HG02623 (cell line): ENCODE measurements around the gene CPD.

ENCODE experiments used
- ATAC-seq: cut with Tn5 transposase; IDR thresholded peaks from one replicate; pipeline ENCODE4 v1.9.1; 2021; ENCODE audit warnings: moderate library complexity; ENCODE audit not compliant: unreplicated experiment

The CPD gene

DNA sequence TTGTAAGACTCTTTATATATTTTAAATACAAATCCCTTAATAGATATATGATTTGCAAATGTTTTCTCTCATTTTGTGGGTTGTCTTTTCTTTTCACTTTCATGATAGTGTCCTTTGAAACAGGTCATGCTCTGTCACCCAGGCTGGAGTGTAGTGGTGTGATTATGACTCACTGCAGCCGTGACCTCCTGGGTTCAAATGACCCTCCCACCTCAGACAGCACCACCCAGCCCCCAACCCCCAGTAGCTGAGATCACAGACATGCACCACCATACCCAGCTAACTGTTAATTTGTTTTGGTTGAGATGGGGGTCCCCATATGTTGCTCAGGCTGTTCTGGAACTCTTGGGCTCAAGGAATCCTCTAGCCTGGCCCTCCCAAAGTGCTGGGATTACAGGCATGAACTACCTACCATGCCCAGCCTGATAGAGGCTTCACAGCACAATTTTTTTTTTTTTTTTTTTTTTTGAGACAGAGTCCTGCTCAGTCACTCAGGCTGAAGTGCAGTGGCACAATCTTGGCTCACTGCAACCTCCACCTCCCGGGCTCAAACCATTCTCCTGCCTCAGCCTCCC, 26.4 kb upstream of the CPD start:
- no peak for ATAC-seq

DNA sequence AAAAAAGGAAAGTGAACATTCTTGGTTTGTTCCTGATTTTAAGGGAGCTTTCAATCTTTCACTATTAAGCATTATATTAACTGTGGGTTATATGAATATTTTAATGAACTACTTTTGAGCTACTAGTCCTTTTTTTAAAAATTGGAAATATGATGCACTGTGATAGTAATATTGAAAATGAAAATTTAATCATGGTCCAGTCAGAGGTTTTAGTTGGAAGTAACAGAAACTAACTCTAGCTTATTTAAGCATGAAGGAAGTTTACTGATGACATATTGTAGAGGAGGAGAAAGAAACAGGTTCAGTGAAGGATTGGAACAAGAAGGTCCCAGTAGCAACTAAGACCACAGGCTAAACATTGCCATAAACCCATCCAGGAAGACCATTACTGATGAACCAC, 24.0 kb upstream of the CPD start:
- no peak for ATAC-seq

DNA sequence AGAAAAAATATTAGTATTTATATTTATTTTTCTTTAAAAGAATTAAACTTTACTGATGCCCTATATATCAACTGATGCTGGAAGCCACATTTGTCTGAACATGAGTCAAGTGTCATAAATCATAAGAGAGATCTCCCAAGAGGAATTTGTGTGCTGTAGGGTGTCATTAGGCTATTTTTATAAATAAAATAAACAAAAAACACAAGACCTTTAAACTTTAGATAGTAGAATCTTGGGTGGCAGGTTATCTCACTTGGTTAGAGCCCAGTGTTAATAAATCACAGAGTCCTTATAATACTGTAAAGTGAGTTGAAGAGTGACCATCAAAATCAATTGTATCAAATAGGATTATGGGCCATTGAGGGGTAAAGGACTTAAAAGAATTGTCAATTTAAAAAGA, 21.3 kb upstream of the CPD start:
- no peak for ATAC-seq

GRCh38 chr17:30358055-30358760, 20.5 kb upstream of the CPD start:
- ATAC-seq: no peak

GRCh38 chr17:30360086-30360808, 18.5 kb upstream of the CPD start:
- ATAC-seq: no peak

DNA sequence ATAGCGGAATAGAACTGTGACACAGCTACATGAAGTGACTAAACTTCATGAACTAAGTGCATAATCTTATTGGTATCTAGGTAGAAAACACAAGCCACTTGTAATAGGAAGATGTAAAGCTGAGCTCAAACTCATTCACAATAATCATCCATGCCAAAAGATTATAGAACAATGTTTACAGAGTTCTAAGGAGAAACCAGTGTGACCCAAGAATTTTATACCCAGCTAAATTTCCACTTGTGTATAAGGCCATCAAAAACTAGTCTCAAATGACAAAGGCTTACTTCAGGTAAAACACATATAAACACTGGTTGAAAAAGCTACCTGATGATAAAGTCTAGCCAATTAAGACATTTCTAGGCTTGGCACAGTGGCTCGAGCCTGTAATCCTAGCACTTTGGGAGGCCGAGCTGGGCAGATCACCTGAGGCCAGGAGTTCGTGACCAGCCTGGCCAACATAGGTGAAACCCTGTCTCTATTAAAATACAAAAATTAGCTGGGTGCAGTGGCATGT, 16.9 kb upstream of the CPD start:
- no peak for ATAC-seq

DNA sequence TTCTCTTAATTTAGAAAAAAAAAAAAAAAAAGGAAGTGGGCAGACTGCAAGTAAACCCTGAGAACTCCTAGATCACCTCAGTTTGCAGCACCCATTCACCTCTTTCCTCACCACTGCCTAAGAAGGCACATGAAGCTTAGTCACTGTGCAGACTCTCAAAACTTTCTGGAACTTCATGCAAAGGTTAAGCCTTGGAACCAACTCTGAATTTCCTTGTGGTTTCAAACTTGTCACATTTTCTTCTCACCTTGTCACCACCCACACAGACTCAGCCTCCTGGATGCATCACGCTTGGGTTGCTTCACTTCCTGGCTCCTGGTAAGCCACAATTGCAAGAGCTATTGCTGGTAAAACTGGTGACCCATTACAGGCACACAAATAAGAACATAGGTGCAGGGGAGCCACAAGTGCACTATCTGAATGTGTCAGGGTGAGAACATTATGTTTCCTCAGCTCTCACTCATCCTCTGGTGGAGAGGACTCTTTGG, 15.0 kb upstream of the CPD start:
- ATAC-seq: peak; percentile 70

GRCh38 chr17:30366536-30366935, 12.2 kb upstream of the CPD start:
- no peak for ATAC-seq

DNA sequence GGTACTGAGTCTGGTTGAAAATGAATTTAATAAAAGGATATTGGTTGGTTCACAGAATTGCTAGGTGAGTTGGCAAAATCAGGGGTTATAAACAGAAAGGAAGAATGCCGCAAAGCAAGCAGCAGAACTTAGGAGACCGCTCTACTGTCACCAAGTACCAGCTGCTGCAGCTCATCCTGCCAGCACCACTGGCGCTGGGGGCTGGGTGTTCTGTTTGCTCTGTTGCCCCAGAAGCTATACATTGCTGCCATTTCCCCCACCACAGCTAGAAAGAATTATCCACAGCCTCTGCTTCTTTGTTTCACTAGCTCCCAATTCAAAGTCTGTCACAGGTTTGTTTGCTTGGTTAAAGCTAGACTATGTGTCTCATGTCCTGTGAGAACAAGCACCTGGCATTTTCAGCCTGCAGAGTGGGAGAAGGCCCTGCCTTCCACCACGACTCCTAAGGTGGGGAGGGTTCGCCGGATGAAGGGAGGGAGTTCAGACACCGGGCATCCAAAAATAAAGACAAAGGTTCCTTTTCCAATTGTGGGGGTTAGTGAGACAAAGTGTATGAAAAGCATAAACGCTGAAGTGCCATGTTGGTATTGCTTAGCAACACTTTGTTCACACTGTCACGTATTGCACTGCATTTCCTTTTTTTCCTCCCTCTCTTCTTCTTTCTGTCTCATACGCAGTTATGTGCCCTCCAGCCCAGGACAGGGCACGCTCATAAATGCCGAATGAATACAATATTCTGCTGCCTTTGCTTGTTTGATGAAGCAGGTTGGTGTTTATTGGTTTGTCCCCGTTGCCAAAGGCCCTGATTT, 9.6 kb upstream of the CPD start:
- no peak for ATAC-seq

DNA sequence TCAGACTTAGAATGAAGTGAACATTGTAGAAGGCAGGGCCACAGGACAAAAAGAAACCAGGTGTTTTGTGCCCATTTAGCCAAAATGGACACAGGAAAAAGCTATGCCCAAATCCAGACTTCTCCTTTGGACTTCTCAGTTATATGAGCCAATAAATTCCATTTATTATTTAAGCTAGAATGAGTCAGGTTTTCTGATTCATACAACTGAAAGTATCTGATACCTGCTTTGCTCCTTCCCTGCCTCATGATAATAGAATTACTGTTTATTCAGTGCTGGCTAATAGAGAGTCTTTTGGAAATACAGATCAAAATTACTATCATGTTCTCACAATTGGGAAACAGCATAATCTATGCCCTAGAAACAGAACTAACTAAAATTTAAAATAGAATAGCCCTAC, 8.7 kb upstream of the CPD start:
- ATAC-seq: no peak

GRCh38 chr17:30372755-30373154, 6.0 kb upstream of the CPD start:
- ATAC-seq: no peak

DNA sequence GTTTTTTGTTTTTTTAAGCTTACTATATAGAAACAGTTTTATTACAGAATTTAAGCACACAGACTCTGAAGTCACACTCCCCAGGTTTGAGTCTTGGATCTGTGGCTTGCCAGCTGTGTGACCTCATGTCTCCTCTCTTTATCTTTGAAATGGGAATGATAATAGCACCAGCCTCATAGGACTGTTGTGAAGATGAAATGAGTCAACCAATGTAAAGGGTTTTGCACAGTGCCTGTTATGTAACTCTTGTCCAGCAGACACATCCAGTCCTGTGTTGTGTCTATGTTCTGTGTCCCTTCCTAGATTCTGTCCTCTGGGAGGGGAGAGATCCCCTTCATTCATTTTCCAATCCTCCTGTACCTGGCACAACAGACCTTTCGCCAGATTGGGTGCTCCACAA, 3.1 kb upstream of the CPD start:
- no peak for ATAC-seq

DNA sequence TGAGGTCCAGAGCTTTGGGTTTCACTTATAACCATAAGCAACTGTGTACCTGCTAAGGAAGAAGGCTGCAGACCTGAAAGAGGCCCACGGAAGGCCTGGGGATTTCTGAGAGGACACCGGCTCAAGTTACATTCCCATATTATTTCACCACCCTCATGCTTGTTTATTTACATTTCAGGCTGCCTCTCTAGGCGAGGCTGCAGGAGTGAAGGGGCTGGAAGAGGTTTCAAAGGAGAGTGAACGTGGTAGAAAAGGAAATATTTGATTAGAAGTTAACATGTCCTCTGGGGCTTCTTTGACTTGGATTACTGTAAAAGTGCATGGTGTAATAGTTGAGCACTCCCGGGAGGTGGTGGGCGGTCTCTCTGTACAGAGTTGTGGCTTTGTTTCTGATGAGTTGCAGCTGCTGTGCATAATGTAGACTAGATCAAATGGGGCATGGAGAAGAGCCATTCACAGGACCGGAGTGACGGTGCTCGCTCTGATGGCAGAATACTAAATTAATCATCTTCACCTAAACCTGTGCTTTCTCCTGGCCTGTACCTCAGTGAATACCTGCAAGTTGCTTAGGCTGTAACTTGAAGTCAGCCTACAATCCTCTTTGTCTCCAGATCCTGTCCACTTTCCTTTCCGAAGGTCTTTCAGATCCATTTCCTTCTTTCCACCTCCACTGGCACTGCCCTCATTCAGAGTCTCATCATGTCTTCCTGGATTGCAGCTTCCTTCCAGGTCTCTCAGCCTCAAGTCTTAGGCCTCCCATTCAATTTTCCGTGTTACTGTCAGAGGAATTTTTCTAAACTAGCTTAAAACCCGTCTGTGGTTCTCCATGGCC, 1.9 kb upstream of the CPD start:
- no peak for ATAC-seq

DNA sequence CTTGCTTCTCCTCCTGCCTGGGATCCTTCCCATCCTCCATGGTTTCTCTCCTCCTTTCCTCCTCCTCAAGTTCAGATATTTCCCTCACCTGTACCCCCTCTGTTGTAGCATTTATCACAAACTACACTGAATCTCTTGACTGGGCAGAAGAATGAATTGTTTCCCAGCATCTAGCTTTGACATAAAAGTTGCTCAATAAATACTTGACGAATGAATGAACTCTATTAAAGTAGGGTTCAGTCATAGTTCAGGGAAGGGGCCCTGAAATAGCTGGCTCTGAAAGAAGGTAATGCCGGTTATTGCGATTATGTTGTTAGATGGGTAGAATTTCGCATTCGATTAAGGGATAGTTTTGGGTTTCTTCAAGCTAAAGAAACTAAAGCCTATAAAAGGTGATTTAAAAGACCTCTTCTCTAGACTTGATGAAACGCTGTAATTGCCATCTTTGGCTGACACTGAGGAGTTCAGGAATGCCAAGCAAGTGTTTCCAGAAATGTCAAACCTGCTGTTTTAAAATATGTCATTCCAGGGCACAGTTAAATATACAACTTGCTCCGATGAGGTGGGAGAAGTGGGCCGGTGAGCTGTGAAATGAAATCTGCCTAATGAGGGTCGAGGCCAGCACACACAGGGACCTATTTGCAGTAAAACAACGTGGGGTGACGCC, 1.0 kb upstream of the CPD start:
- ATAC-seq: no peak

- ATAC-seq: no peak
Measured at GRCh38 chr17:30378241-30378824, 394 bp upstream of the CPD start.

DNA sequence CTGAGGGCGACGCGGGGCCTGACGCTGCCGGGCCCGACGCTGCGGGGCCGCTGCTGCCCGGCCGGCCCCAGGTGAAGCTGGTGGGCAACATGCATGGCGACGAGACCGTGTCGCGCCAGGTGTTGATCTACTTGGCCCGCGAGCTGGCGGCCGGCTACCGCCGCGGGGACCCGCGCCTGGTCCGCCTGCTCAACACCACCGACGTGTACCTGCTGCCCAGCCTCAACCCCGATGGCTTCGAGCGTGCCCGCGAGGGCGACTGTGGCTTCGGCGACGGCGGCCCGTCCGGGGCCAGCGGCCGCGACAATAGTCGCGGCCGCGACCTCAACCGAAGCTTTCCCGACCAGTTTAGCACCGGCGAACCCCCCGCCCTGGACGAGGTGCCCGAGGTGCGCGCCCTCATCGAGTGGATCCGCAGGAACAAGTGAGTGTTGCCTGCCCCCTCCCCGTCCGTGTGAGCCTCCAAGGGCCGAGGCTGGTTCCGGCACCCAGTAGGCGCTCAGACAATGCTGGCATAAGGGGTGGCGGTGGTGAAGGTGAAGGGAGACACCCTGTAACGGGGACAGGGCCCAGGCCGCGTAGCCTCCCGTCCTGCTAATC, 676 bp downstream of the CPD start:
- peak; percentile 17 for ATAC-seq

DNA sequence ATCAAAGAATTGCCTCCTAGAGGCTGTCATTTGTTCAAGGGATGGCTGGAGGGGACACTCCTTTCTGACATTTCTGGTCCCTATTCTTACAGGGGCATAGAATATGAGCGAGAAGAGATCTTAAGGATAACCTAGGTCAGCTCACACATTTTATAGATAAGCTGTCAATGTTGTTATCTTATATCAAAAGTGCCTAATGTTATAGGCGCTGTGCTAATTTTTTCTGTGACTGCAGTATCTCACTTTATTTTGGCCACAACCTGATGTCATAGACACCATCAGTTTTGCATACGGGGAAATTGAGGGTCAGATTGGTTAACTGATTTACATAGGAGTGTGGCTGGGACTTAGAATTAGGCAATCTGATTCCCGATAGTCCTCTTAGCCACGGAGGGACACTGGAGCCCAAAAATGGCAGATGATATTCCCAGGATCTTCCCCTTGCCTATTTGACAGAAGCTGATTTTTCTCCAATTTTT, 1.2 kb downstream of the CPD start:
- no peak for ATAC-seq

DNA sequence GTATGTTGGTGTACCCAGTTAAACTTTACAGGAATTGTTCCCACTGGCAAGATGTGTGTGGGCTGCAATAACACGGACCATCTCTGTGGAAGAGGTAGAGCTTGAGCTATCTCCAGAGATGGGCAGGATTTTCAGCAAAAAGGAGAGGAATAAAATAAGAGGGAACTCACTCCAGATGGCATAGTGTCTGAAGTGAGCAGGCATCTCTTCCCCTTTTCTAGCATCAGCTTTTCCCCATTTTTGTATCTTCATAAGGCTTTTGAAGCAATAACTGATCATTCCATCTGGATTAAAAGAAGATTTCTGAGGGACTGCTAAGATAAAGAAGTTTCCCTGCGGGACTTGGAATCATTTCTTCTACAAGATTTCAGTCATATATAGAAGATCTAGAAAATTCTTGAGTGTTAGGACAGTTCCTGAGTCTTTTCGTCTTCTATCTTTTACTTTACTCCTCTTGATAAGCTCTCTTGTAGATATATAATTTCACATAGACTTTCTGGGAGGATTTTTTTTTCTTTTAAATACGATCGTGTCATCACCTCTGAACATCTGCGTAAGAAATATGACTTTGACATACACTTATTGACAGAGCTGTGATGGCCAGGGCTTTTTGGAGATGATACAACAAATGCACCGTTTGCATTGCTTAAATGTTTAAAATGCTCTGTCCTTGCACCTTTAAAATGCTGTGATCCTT, 2.1 kb downstream of the CPD start:
- no peak for ATAC-seq
